Neuronal stem cell (in vitro differentiated cells): ENCODE data around the gene STIP1.

Experiments used
- DNase-seq: peaks from one replicate; pipeline ENCODE4 v3.0.0-alpha.2; 2013; ENCODE audit warnings: low spot score
- H2AFZ ChIP-seq: one replicate; pipeline ENCODE4 v1.6.1; 2013; ENCODE audit warnings: mild to moderate bottlenecking, low read length, inconsistent platforms
- H2AK5ac ChIP-seq: 2 replicates; pipeline ENCODE4 v1.6.1; 2013; ENCODE audit warnings: low read depth, mild to moderate bottlenecking, inconsistent platforms, low read length, moderate library complexity, mixed read lengths
- H2BK120ac ChIP-seq: 2 replicates; pipeline ENCODE4 v1.6.1; 2013; ENCODE audit warnings: low read depth, mild to moderate bottlenecking, inconsistent platforms, low read length, moderate library complexity, mixed read lengths
- H2BK12ac ChIP-seq: one replicate; pipeline ENCODE4 v1.6.1; 2013; ENCODE audit warnings: low read length, inconsistent platforms
- H2BK15ac ChIP-seq: 2 replicates; pipeline ENCODE4 v1.6.1; 2013; ENCODE audit warnings: mild to moderate bottlenecking, low read length, inconsistent platforms, mixed read lengths
- H2BK5ac ChIP-seq: one replicate; pipeline ENCODE4 v1.6.1; 2013; ENCODE audit warnings: inconsistent platforms, mild to moderate bottlenecking, low read length, moderate library complexity
- H3K14ac ChIP-seq: one replicate; pipeline ENCODE4 v1.6.1; 2013; ENCODE audit warnings: low read length, inconsistent platforms
- H3K18ac ChIP-seq: 2 replicates; pipeline ENCODE4 v1.6.1; 2013; ENCODE audit warnings: low read length, inconsistent platforms
- H3K23ac ChIP-seq: 2 replicates; pipeline ENCODE4 v1.6.1; 2013; ENCODE audit warnings: low read depth, mild to moderate bottlenecking, mixed read lengths, low read length, inconsistent platforms; ENCODE audit not compliant: poor library complexity
- H3K27ac ChIP-seq: replicated peaks from 3 replicates; pipeline ENCODE4 v1.5.1; 2013; ENCODE audit warnings: low read length, inconsistent platforms
- H3K27me3 ChIP-seq, 3 experiments: 2 replicates each; pipeline ENCODE4 v1.6.1; 2013; ENCODE audit warnings: low read length in 3 of 3, mild to moderate bottlenecking in 2 of 3, inconsistent platforms in 1 of 3, low read depth in 1 of 3, mixed read lengths in 1 of 3, moderate library complexity in 1 of 3; ENCODE audit not compliant: control insufficient read depth in 3 of 3, insufficient read depth in 3 of 3
- H3K36me3 ChIP-seq, 2 donors: replicated peaks in 1 of 2; 2 replicates each; pipeline ENCODE4 v1.6.1; 2013; ENCODE audit warnings: low read length in 2 of 2; ENCODE audit not compliant: control insufficient read depth in 2 of 2, insufficient read depth in 2 of 2
- H3K4ac ChIP-seq: 2 replicates; pipeline ENCODE4 v1.6.1; 2013; ENCODE audit warnings: inconsistent platforms, mild to moderate bottlenecking, low read length, moderate library complexity
- H3K4me1 ChIP-seq, 2 donors: 1 replicate in 1 of 2; 2 replicates in 1 of 2; pipeline ENCODE4 v1.6.1; 2013; ENCODE audit warnings: low read length in 2 of 2, low read depth in 1 of 2; ENCODE audit not compliant: control insufficient read depth in 2 of 2, insufficient read depth in 1 of 2
- H3K4me2 ChIP-seq: one replicate; pipeline ENCODE4 v1.6.1; 2013; ENCODE audit warnings: mild to moderate bottlenecking, low read length, inconsistent platforms; ENCODE audit not compliant: insufficient read depth, poor library complexity, severe bottlenecking
- H3K4me3 ChIP-seq, 2 donors: 2 replicates each; pipeline ENCODE4 v1.5.1; 2013; ENCODE audit warnings: low read length in 2 of 2, mild to moderate bottlenecking in 2 of 2, inconsistent platforms in 1 of 2, moderate library complexity in 1 of 2
- H3K79me1 ChIP-seq: one replicate; pipeline ENCODE4 v1.6.1; 2013; ENCODE audit warnings: low read depth, mild to moderate bottlenecking, inconsistent platforms, low read length, moderate library complexity
- H3K9ac ChIP-seq: one replicate; pipeline ENCODE4 v1.6.1; 2013; ENCODE audit warnings: mild to moderate bottlenecking, low read depth, low read length, inconsistent platforms; ENCODE audit not compliant: poor library complexity
- H3K9me3 ChIP-seq, 2 donors: replicated peaks in 1 of 2; 2 replicates each; pipeline versions ENCODE3 to v1.6.1; 2013; ENCODE audit warnings: low read length in 2 of 2, mild to moderate bottlenecking in 2 of 2, inconsistent platforms in 1 of 2, low read depth in 1 of 2, mixed read lengths in 1 of 2, moderate library complexity in 1 of 2; ENCODE audit not compliant: control insufficient read depth in 2 of 2, insufficient read depth in 1 of 2
- H4K8ac ChIP-seq: one replicate; pipeline ENCODE4 v1.6.1; 2013; ENCODE audit warnings: low read depth, mild to moderate bottlenecking, inconsistent platforms, low read length, moderate library complexity
- H4K91ac ChIP-seq: one replicate; pipeline ENCODE4 v1.6.1; 2013; ENCODE audit warnings: low read length, low read depth, mild to moderate bottlenecking, inconsistent platforms; ENCODE audit not compliant: poor library complexity
- WGBS, 2 donors: extraction: QIAGEN DNeasy Blood & Tissue Kit; methylation state at CpG; one replicate each; pipeline ENCODE4 v1.1.7; 2013; ENCODE audit warnings: missing lambda C conversion rate in 2 of 2, mixed read lengths in 1 of 2; ENCODE audit not compliant: insufficient read length in 2 of 2, insufficient replicate concordance in 1 of 2; ENCODE audit errors: extremely low coverage in 2 of 2; 5-methylcytosine and 5-hydroxymethylcytosine counted together

The STIP1 gene

GRCh38 chr11:64246871-64247728, 61.1 kb downstream of the STIP1 start, which contains the start of gene PPP1R14B:
PPP1R14B (minus strand) TSS chr11:64246943; CDS start chr11:64246673, 270 bp downstream.
- Histone ChIP-seq H2BK5ac (peak within 1 kb of the TSS; percentile 76), H4K91ac (no peak within 1 kb of the TSS), H3K27ac (peak within 1 kb of the TSS; percentile 61), H3K36me3 (peaks cover 11 to 19% of the 10 kb centered on the region in 2 donors), H3K23ac (peak within 1 kb of the TSS; percentile 96), H2BK12ac (peak within 1 kb of the TSS; percentile 97), H2BK120ac (peak within 1 kb of the TSS; percentile 52), H3K9me3 (no peaks in the 10 kb centered on the region), H3K4me3 (peak within 1 kb of the TSS; percentile 70 to 94), H3K27me3 (no peaks in the 10 kb centered on the region), H2AK5ac (peak within 1 kb of the TSS; percentile 98), H4K8ac (peak within 1 kb of the TSS; percentile 86), H3K14ac (peak within 1 kb of the TSS; percentile 96), H2AFZ (peak within 1 kb of the TSS; percentile 83), H3K18ac (peak within 1 kb of the TSS; percentile 92), H3K4ac (peak within 1 kb of the TSS; percentile 97), H3K4me1 (peaks cover 25 to 43% of the 10 kb centered on the region in 2 donors), H3K4me2 (peak within 1 kb of the TSS; percentile 98), H3K79me1 (peaks cover 16% of the 10 kb centered on the region), H2BK15ac (peak within 1 kb of the TSS; percentile 47), H3K9ac (peak within 1 kb of the TSS; percentile 95)
- DNase-seq, result peak; percentile 87
- no CpG with 5 or more reads among the region's 74 CpGs for WGBS, 2 donors

DNA sequence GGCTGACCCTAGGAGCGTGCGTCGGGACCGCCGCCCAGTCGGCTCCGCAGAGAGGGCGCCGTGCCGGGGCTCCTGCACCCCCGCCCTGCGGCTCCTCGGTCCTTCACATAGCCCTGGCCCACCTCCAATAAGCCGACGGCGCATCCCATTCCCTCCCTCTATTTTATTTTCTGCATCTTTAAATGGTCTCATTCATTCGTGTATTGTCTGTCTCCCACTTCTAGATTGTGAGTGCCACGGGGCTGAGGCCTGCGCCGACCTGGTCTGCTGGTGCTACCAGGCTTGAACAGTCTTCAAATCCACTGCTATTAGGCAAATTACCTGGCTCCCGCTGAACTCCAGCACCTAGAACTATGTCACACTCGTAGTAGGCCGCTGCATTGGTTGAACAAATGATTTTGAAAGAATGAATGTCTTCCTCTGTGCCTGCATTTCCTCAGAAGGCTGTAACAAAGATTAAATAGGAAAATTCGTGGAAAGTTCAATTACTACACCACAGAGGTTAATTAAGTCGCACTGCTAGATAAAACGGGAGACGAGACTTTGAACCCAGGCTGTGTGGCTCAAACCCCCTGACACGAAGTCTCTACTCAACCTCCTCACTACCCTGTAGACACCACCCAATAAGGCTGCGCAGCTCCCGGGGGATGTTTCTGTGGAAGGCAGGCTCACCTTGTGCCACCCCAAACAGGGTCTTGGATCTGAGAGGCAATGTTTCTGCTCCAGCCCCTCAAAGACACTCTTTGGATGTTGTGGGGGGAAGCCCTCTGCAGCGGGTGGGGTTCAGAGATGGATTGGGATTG, 62.0 kb downstream of the STIP1 start:
- Histone ChIP-seq H3K14ac (no peak overlapping the region), H2AFZ (peak overlapping the region; percentile 83), H2BK15ac (peak overlapping the region; percentile 33), H3K4me2 (peak overlapping the region; percentile 98), H3K9ac (no peak overlapping the region), H3K79me1 (peaks cover 11% of the 10 kb centered on the region), H3K36me3 (peaks cover 11 to 18% of the 10 kb centered on the region in 2 donors), H2BK12ac (no peak overlapping the region), H3K4me1 (peaks cover 24 to 42% of the 10 kb centered on the region in 2 donors), H4K91ac (no peak overlapping the region), H2BK5ac (no peak overlapping the region), H3K23ac (peak overlapping the region; percentile 70), H2BK120ac (peak overlapping the region; percentile 7), H4K8ac (no peak overlapping the region), H3K4ac (no peak overlapping the region), H3K9me3 (no peaks in the 10 kb centered on the region), H3K18ac (peak overlapping the region; percentile 86), H3K27ac (no peak overlapping the region), H3K27me3 (no peaks in the 10 kb centered on the region), H3K4me3 (peak overlapping the region; percentile 54 to 70), H2AK5ac (no peak overlapping the region)
- DNase-seq, result no peak
- WGBS, 2 donors, result no CpG with 5 or more reads among the region's 31 CpGs

GRCh38 chr11:64248578-64248977, 62.6 kb downstream of the STIP1 start:
- H2BK5ac ChIP-seq, result no peak overlapping the region
- WGBS, 2 donors, result no CpG with 5 or more reads among the region's 7 CpGs
- no peak overlapping the region for H3K9ac ChIP-seq
- H4K91ac ChIP-seq, result peak overlapping the region; percentile 17
- H3K4me2 ChIP-seq, result no peak overlapping the region
- no peaks in the 10 kb centered on the region for H3K9me3 ChIP-seq
- peak overlapping the region; percentile 90 for H2AK5ac ChIP-seq
- H2AFZ ChIP-seq, result no peak overlapping the region
- H3K79me1 ChIP-seq, result peaks cover 11% of the 10 kb centered on the region
- peaks cover 7 to 12% of the 10 kb centered on the region in 2 donors for H3K36me3 ChIP-seq
- H3K27me3 ChIP-seq, result no peaks in the 10 kb centered on the region
- H3K23ac ChIP-seq, result no peak overlapping the region
- peak overlapping the region; percentile 7 for H2BK120ac ChIP-seq
- H3K14ac ChIP-seq, result no peak overlapping the region
- no peak for DNase-seq
- H2BK12ac ChIP-seq, result no peak overlapping the region
- H3K27ac ChIP-seq, result no peak overlapping the region
- H3K18ac ChIP-seq, result peak overlapping the region; percentile 35
- no peak overlapping the region for H3K4me3 ChIP-seq
- H4K8ac ChIP-seq, result no peak overlapping the region
- H3K4ac ChIP-seq, result no peak overlapping the region
- peak overlapping the region; percentile 33 for H2BK15ac ChIP-seq
- peaks cover 24 to 40% of the 10 kb centered on the region in 2 donors for H3K4me1 ChIP-seq
